ENCODE measurements around the gene OSBPL3. TPM values are rescaled to one million over a fixed set of nuclear protein-coding genes. Genes with fewer than 3 reads are reported as not detected.

OSBPL3 gene
- total and polyA plus RNA-seq, 2 donors from 2014 or later = 8.6 to 40.5 TPM

GRCh38 chr7:24911213-24911603, 68.8 kb downstream of the OSBPL3 start:
- Histone ChIP-seq H3K36me3 (ENCODE audit: control insufficient read depth in 2 of 3, insufficient read depth in 3 of 3, low read length in 3 of 3) (no peaks in the 10 kb centered on the region), H3K4me3 (ENCODE audit: low read length in 3 of 3) (no peak overlapping the region), H3K9ac (ENCODE audit: low read length in 3 of 3) (no peak overlapping the region), H3K4me1 (ENCODE audit: control insufficient read depth in 2 of 3, insufficient read depth in 2 of 3, low read depth in 1 of 3, low read length in 3 of 3) (peaks cover 0 to 11% (median 2%) of the 10 kb centered on the region in 3 donors), H3K27me3 (ENCODE audit: control insufficient read depth, insufficient read depth, low read length) (no peaks in the 10 kb centered on the region), H3K9me3 (ENCODE audit: control insufficient read depth in 2 of 3, insufficient read depth in 1 of 3, low read length in 3 of 3) (no peaks in the 10 kb centered on the region), H3K27ac (ENCODE audit: low read depth in 2 of 2, low read length in 2 of 2) (no peak overlapping the region)
- intact Hi-C loops (cut with DNase I) = no loop called here
- TF ChIP-seq CTCF (IDR thresholded peaks at IDR 0.05; ENCODE audit: borderline replicate concordance, extremely low read depth, insufficient read depth) = no peak
- FAIRE-seq (no peak), DNase-seq (no peak)

DNA sequence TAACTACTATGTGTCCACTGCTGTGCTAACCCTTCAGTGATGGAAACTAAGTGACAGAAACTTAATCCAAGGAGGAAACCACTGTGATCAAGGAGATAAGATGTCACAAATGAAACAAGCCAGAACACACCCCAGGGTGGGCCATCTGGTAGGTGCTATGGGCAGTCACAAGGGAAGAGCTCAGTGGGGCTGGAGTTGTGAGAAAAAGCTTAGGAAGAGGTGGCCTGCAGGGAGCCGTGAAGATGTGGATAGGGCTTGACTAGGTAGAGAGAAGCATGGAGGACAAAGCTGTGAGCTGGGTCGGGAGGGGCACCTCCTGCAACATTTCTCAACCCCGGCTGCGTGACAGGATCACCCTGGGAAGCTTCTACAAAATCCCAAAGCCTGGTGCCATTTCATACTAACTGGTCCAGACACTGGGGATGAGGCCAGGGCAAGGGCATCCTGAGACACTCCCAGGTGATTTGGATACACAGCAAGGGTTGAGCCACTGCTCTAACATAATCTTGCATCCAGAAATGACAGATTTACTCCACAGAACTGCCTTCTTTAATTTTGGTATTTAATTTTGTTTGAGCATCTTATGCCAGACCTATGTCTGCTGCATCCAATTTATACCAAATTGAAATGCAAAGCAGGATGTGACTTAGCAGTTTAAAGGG, 69.3 kb downstream of the OSBPL3 start:
- intact Hi-C loops (cut with DNase I) = no loop called here
- Histone ChIP-seq H3K27me3 (ENCODE audit: control insufficient read depth, insufficient read depth, low read length) (no peaks in the 10 kb centered on the region), H3K9ac (ENCODE audit: low read length in 3 of 3) (no peak overlapping the region), H3K4me1 (ENCODE audit: control insufficient read depth in 2 of 3, insufficient read depth in 2 of 3, low read depth in 1 of 3, low read length in 3 of 3) (peaks cover 0 to 11% (median 2%) of the 10 kb centered on the region in 3 donors), H3K9me3 (ENCODE audit: control insufficient read depth in 2 of 3, insufficient read depth in 1 of 3, low read length in 3 of 3) (no peaks in the 10 kb centered on the region), H3K27ac (ENCODE audit: low read depth in 2 of 2, low read length in 2 of 2) (no peak overlapping the region), H3K4me3 (ENCODE audit: low read length in 3 of 3) (no peak overlapping the region), H3K36me3 (ENCODE audit: control insufficient read depth in 2 of 3, insufficient read depth in 3 of 3, low read length in 3 of 3) (no peaks in the 10 kb centered on the region)
- no peak for TF ChIP-seq CTCF (IDR thresholded peaks at IDR 0.05; ENCODE audit: borderline replicate concordance, extremely low read depth, insufficient read depth)
- DNase-seq (no peak), FAIRE-seq (no peak)

DNA sequence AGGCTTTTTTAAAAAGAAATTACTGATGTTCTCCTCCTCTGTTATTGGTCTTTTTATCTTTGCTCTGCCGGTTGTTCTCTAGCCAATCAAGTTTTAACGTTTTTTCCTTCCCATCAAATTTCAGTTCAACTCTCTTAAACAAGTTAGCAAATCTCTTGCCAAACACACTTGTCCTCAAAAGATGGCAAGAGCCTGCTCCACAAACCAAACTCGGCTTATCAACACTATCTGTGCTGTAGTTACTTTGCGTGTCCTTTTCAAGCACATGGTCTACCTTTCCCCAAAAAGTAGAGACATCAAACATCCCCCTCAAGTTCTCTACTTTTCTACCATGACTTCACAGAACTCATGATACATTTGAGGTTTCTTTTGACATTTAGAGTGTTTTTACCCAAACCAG, 71.3 kb downstream of the OSBPL3 start:
- intact Hi-C loops (cut with DNase I) = no loop called here
- no peak overlapping the region for H3K27ac ChIP-seq (ENCODE audit: low read depth in 2 of 2, low read length in 2 of 2)
- no peaks in the 10 kb centered on the region for H3K9me3 ChIP-seq (ENCODE audit: control insufficient read depth in 2 of 3, insufficient read depth in 1 of 3, low read length in 3 of 3)
- no peak overlapping the region for H3K4me3 ChIP-seq (ENCODE audit: low read length in 3 of 3)
- H3K9ac ChIP-seq (ENCODE audit: low read length in 3 of 3) = no peak overlapping the region
- H3K27me3 ChIP-seq (ENCODE audit: control insufficient read depth, insufficient read depth, low read length) = no peaks in the 10 kb centered on the region
- FAIRE-seq (no peak), DNase-seq (no peak)
- no peaks in the 10 kb centered on the region for H3K36me3 ChIP-seq (ENCODE audit: control insufficient read depth in 2 of 3, insufficient read depth in 3 of 3, low read length in 3 of 3)
- TF ChIP-seq CTCF (IDR thresholded peaks at IDR 0.05; ENCODE audit: borderline replicate concordance, extremely low read depth, insufficient read depth) = no peak
- peaks cover 0 to 11% (median 2%) of the 10 kb centered on the region in 3 donors for H3K4me1 ChIP-seq (ENCODE audit: control insufficient read depth in 2 of 3, insufficient read depth in 2 of 3, low read depth in 1 of 3, low read length in 3 of 3)

DNA sequence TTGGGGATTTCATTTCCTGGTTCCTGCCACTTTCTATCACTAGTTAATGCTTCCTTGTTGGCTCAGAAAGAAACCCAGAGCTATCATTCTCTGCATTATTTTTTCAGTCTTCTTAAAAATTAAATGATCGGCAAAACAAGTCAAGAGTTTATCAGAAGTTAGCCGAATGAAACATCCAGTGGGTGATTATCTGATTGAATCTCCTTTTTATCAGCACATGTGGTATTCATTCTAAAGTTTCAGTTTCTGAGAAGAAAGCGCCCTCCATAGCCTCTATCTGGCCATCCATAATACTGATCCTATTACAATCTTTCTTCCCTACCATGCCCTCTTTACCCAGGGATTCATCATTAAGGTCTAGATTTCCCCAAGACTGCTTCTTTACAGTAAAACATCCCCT, 71.8 kb downstream of the OSBPL3 start:
- no peak overlapping the region for H3K27ac ChIP-seq (ENCODE audit: low read depth in 2 of 2, low read length in 2 of 2)
- no peak overlapping the region for H3K9ac ChIP-seq (ENCODE audit: low read length in 3 of 3)
- DNase-seq = no peak
- intact Hi-C loops (cut with DNase I) = no loop called here
- H3K9me3 ChIP-seq (ENCODE audit: control insufficient read depth in 2 of 3, insufficient read depth in 1 of 3, low read length in 3 of 3) = no peaks in the 10 kb centered on the region
- TF ChIP-seq CTCF (IDR thresholded peaks at IDR 0.05; ENCODE audit: borderline replicate concordance, extremely low read depth, insufficient read depth) = no peak
- FAIRE-seq = no peak
- no peak overlapping the region for H3K4me3 ChIP-seq (ENCODE audit: low read length in 3 of 3)
- peaks cover 0 to 11% (median 2%) of the 10 kb centered on the region in 3 donors for H3K4me1 ChIP-seq (ENCODE audit: control insufficient read depth in 2 of 3, insufficient read depth in 2 of 3, low read depth in 1 of 3, low read length in 3 of 3)
- no peaks in the 10 kb centered on the region for H3K27me3 ChIP-seq (ENCODE audit: control insufficient read depth, insufficient read depth, low read length)
- no peaks in the 10 kb centered on the region for H3K36me3 ChIP-seq (ENCODE audit: control insufficient read depth in 2 of 3, insufficient read depth in 3 of 3, low read length in 3 of 3)

All from kidney (tissue), 14 donors.